RWPE2 (cell line): ENCODE data around the gene SGSM2.

Experiments
- ATAC-seq: fragments of 200-7000 bp; cut with Tn5 transposase; 3 replicates; pipeline ENCODE4 v1.9.1; 2021; ENCODE audit warnings: low read depth
- DNase-seq: peaks from one replicate; pipeline ENCODE4 v3.0.0-alpha.2; 2020; ENCODE audit warnings: low spot score
- H3K27ac ChIP-seq: fragments of 450-650 bp; 2 replicates; pipeline ENCODE4 v1.5.1; 2017; ENCODE audit warnings: mild to moderate bottlenecking; ENCODE audit not compliant: poor library complexity, severe bottlenecking
- H3K27me3 ChIP-seq: fragments of 250-450 bp; sonication (Bioruptor Pico); 2 replicates; pipeline ENCODE4 v1.5.1; 2021; ENCODE audit warnings: mild to moderate bottlenecking, moderate library complexity; ENCODE audit not compliant: insufficient read depth, poor library complexity, severe bottlenecking
- H3K36me3 ChIP-seq: fragments of 250-450 bp; sonication (Bioruptor Pico); 2 replicates; pipeline ENCODE4 v1.5.1; 2020; ENCODE audit warnings: low read depth, mild to moderate bottlenecking, moderate library complexity
- H3K4me1 ChIP-seq: fragments of 250-450 bp; sonication (Bioruptor Pico); 2 replicates; pipeline ENCODE4 v1.5.1; 2021; ENCODE audit warnings: mild to moderate bottlenecking, moderate library complexity; ENCODE audit not compliant: insufficient read depth, poor library complexity, severe bottlenecking
- H3K4me3 ChIP-seq: fragments of 250-450 bp; sonication (Bioruptor Pico); 2 replicates; pipeline ENCODE4 v1.5.1; 2021; ENCODE audit warnings: mild to moderate bottlenecking, moderate library complexity; ENCODE audit not compliant: severe bottlenecking
- H3K9me3 ChIP-seq: fragments of 250-450 bp; sonication (Bioruptor Pico); 2 replicates; pipeline ENCODE4 v1.5.1; 2021; ENCODE audit warnings: mild to moderate bottlenecking, moderate library complexity; ENCODE audit not compliant: severe bottlenecking
- CTCF ChIP-seq: fragments of 450-650 bp; IDR thresholded peaks from one replicate; pipeline ENCODE4 v1.5.1; 2017; ENCODE audit warnings: mild to moderate bottlenecking, moderate library complexity; ENCODE audit not compliant: poor library complexity, severe bottlenecking

SGSM2 gene

GRCh38 chr17:2354311-2354710 is 17.0 kb downstream of the SGSM2 start:
- TF ChIP-seq CTCF, result no peak
- no peak for ATAC-seq

GRCh38 chr17:2357237-2357636 is 19.9 kb downstream of the SGSM2 start:
- no peaks in the 10 kb centered on the region for H3K9me3 ChIP-seq
- DNase-seq, result no peak
- H3K27ac ChIP-seq, result no peak overlapping the region
- peaks cover 19% of the 10 kb centered on the region for H3K4me1 ChIP-seq
- H3K36me3 ChIP-seq, result 0 out of 2 replicates have a peak, but pooled peaks cover 3% of the 10 kb centered on the region
- no peak for TF ChIP-seq CTCF
- no peaks in the 10 kb centered on the region for H3K27me3 ChIP-seq
- ATAC-seq, result no peak
- no peak overlapping the region for H3K4me3 ChIP-seq

More at GRCh38 chr17:2354311-2354710, 17.0 kb downstream of the SGSM2 start:
- H3K27me3 ChIP-seq, result no peaks in the 10 kb centered on the region
- DNase-seq, result no peak
- H3K4me1 ChIP-seq, result peaks cover 7% of the 10 kb centered on the region
- H3K4me3 ChIP-seq, result no peak overlapping the region
- H3K9me3 ChIP-seq, result no peaks in the 10 kb centered on the region
- no peak overlapping the region for H3K27ac ChIP-seq
- peaks cover 3% of the 10 kb centered on the region; the same call in 1 of the 2 replicates for H3K36me3 ChIP-seq

GRCh38 chr17:2357931-2358434 is 20.7 kb downstream of the SGSM2 start:
- TF ChIP-seq CTCF, result no peak
- Histone ChIP-seq H3K4me3 (no peak overlapping the region), H3K9me3 (no peaks in the 10 kb centered on the region), H3K27me3 (no peaks in the 10 kb centered on the region), H3K4me1 (peaks cover 19% of the 10 kb centered on the region), H3K27ac (peak overlapping the region; percentile 57), H3K36me3 (0 out of 2 replicates have a peak, but pooled peaks cover 3% of the 10 kb centered on the region)
- DNase-seq (peak; percentile 31), ATAC-seq (no peak)

GRCh38 chr17:2361010-2361760 is 23.9 kb downstream of the SGSM2 start:
- Histone ChIP-seq H3K4me1 (peaks cover 17% of the 10 kb centered on the region), H3K4me3 (no peak overlapping the region), H3K27ac (peak overlapping the region; percentile 57), H3K36me3 (peaks cover 7% of the 10 kb centered on the region; the same call in 1 of the 2 replicates), H3K27me3 (no peaks in the 10 kb centered on the region), H3K9me3 (no peaks in the 10 kb centered on the region)
- no peak for DNase-seq
- ATAC-seq, result no peak
- TF ChIP-seq CTCF, result no peak

GRCh38 chr17:2362016-2362415 is 24.7 kb downstream of the SGSM2 start:
- H3K4me3 ChIP-seq, result no peak overlapping the region
- no peak for ATAC-seq
- H3K27me3 ChIP-seq, result no peaks in the 10 kb centered on the region
- DNase-seq, result no peak
- no peaks in the 10 kb centered on the region for H3K9me3 ChIP-seq
- peaks cover 7% of the 10 kb centered on the region; the same call in 1 of the 2 replicates for H3K36me3 ChIP-seq
- H3K27ac ChIP-seq, result no peak overlapping the region
- H3K4me1 ChIP-seq, result peaks cover 17% of the 10 kb centered on the region
- TF ChIP-seq CTCF, result no peak
